Epithelial cell of esophagus (primary cell): ENCODE data around the gene EPHB2.

Source experiments
- DNase-seq: peaks from one replicate; pipeline ENCODE4 v3.0.0; 2010; ENCODE audit warnings: low read depth
- H3K4me3 ChIP-seq: 2 replicates; pipeline ENCODE4 v1.5.1; 2011; ENCODE audit warnings: mild to moderate bottlenecking, low read length, control low read depth
- TF ChIP-seq, protein P1 (sequence below): IDR thresholded peaks from 2 replicates; pipeline ENCODE4 v1.5.1; 2011; ENCODE audit warnings: low read depth, mild to moderate bottlenecking, low read length, control low read depth, inconsistent platforms; ENCODE audit not compliant: insufficient read depth; ENCODE audit errors: missing control alignments

Gene EPHB2

DNA sequence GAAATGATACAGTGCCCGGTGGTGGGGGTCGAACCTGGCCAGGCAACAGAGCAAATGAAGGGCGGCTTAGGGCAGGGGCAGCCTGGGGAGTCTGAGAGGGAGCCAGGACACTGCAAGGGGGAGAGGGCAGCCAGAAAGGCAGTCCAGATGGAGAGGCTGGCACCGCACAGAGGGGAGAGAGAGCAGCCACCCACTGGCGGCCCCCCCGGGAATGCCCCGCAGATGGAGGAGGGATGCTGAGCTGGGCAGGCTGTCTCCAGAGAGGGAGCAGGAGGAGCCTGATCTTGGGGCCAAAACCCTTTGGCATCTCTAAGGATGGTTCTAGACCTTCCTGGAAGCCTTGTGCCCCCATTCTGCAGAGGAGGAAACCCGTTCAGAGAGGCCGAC, 149.8 kb downstream of the EPHB2 start:
- TF ChIP-seq, protein P1, sequence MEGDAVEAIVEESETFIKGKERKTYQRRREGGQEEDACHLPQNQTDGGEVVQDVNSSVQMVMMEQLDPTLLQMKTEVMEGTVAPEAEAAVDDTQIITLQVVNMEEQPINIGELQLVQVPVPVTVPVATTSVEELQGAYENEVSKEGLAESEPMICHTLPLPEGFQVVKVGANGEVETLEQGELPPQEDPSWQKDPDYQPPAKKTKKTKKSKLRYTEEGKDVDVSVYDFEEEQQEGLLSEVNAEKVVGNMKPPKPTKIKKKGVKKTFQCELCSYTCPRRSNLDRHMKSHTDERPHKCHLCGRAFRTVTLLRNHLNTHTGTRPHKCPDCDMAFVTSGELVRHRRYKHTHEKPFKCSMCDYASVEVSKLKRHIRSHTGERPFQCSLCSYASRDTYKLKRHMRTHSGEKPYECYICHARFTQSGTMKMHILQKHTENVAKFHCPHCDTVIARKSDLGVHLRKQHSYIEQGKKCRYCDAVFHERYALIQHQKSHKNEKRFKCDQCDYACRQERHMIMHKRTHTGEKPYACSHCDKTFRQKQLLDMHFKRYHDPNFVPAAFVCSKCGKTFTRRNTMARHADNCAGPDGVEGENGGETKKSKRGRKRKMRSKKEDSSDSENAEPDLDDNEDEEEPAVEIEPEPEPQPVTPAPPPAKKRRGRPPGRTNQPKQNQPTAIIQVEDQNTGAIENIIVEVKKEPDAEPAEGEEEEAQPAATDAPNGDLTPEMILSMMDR: no peak
- no peak for DNase-seq
- H3K4me3 ChIP-seq: no peak overlapping the region

DNA sequence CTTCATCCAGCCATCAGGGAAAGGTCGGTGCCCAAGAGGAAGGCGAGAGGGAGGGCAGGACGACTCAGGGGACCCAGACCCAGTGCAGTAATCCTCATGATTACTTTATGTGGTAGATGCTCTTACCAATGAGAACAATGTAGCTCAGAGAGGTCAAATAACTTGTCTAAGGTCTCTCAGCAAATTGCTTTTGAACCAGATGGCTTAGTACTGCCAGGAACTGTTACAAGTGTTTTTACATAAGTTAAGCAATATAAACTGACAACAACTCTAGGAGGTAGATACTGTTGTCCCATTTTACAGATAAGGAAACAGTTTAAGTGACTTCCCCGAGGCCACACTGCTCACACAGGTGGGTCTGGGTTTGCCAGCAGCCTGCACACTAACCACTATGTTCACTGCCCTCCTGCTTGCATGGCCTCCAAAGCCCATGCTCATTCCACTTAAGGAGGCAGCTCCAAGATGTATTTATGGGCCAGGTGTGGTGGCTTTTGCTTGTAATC, 150.3 kb downstream of the EPHB2 start:
- TF ChIP-seq, protein P1: no peak
- DNase-seq: no peak
- no peak overlapping the region for H3K4me3 ChIP-seq

DNA sequence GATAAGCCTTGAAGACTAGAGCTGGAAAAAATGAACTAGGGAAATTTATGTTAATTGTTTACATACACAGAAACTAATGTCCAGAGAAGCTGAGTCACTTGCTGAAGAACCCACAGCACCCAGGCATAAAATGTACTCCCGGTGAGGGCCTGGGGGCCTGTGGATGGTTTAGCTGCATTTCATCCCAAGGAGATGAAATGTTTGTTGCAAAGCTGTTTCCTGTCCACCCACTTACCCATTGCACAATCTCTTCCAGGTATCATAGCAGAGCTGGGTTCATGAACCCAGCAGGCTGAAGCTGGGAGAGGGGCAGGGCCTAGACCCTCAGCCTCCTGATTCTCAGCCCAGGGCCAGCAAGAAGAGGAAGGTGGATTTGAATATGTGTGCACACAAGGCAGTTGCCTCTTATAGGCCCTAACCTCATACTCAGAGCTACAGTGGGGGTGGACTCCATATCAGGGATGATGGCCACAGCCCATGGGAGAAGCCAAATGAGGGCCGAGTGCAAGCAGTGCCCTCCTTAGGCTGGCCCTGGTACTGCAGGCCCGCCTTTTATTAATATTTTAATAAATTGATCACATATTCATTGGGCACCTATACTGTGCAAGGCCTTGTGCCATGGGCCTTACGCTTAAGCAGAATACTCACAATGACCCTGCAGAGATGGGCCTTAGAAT, 151.3 kb downstream of the EPHB2 start:
- peak; percentile 92 for DNase-seq
- H3K4me3 ChIP-seq: no peak overlapping the region
- TF ChIP-seq, protein P1: peak; percentile 83

DNA sequence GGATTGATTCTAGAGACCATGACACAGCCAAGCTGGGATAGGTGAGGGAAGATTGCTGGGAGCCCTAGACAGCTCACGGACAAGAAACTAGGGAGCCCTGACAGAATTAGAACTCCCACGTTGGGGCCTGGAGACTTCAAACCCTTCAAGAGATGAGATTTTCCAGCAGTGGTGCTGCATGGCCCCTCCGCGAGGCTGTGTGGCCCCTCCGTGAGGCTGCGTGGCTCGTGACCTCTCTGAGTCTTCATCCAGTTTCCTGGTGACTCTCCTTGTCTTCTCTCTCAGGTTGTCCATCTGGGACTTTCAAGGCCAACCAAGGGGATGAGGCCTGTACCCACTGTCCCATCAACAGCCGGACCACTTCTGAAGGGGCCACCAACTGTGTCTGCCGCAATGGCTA, 152.1 kb downstream of the EPHB2 start:
- no peak for DNase-seq
- TF ChIP-seq, protein P1: no peak
- no peak overlapping the region for H3K4me3 ChIP-seq

DNA sequence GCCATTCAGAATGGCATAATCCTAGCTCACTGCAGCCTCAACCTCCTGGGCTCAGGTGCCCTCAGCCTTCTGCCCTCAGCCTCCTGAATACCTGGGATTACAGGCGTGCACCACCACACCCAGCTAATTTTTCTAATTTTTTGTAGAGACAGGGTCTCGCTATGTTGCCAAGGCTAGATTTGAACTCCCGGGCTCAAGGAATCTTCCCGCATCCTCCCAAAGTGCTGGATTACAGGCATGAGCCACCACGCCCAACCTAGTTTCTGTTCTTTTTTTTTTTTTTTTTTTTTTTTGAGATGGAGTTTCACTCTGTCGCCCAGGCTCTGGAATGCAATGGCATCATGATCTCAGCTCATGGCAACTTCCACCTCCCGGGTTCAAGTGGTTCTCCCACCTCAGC, 153.1 kb downstream of the EPHB2 start:
- TF ChIP-seq, protein P1: no peak
- H3K4me3 ChIP-seq: no peak overlapping the region
- no peak for DNase-seq

DNA sequence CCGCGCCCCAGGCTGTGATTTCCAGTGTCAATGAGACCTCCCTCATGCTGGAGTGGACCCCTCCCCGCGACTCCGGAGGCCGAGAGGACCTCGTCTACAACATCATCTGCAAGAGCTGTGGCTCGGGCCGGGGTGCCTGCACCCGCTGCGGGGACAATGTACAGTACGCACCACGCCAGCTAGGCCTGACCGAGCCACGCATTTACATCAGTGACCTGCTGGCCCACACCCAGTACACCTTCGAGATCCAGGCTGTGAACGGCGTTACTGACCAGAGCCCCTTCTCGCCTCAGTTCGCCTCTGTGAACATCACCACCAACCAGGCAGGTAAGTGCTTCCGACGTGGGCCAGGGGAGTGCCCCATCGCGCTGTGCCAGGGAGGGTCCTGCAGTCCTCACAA, 154.2 kb downstream of the EPHB2 start:
- no peak overlapping the region for H3K4me3 ChIP-seq
- DNase-seq: no peak
- TF ChIP-seq, protein P1: no peak

DNA sequence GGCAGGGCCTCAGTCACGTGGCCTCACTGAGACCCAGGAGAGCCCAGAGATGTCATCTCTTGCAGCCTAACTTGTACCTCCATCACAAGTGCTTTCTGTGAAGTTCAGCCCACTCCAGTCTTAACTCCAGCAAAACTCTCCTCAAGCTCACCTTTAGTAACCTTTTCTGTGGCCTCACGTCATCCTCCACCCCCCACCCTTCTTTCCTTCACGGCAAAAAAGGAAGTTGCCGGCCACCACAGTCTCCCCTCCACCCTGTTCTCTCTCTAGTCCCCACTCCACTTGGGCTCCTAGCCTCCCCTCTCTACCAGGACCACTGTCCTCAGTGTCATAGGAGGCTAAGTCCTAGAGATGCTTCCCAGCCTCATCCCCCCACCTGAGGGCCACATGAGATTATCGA, 155.1 kb downstream of the EPHB2 start:
- TF ChIP-seq, protein P1: no peak
- H3K4me3 ChIP-seq: no peak overlapping the region
- DNase-seq: no peak
